Naive thymus-derived CD4-positive, alpha-beta T cell (primary cell): Measurements from ENCODE around the gene ERCC6. TPM values are rescaled to one million over a fixed set of nuclear protein-coding genes. Genes with fewer than 3 reads are reported as not detected.

Experiments used
- ATAC-seq: fragments of 150-1000 bp; cut with Tn5 transposase; 2 replicates; pipeline ENCODE4 v1.10.0; 2021; ENCODE audit warnings: mild to moderate bottlenecking, moderate library complexity
- CTCF ChIA-PET: fragments of 350-600 bp; sonication (Branson Sonifier 250); formaldehyde crosslinking; loops from one replicate; lab custom pipeline; 2021; ENCODE audit warnings: antibody characterized with exemption; lab: Charles Lee
- POLR2A ChIA-PET: fragments of 350-600 bp; sonication (Branson Sonifier 250); formaldehyde crosslinking; loops from one replicate; lab custom pipeline; 2021; ENCODE audit warnings: antibody characterized with exemption, inconsistent platforms; lab: Charles Lee
- DNase-seq, 9 donors: peaks; one replicate each; pipeline versions ENCODE4 v3.0.0 to v3.0.0-alpha.2; 2020 to 2022; ENCODE audit warnings: mixed read lengths in 1 of 9
- H3K27ac ChIP-seq: one replicate; pipeline ENCODE4 v1.7.0; 2013; ENCODE audit warnings: mild to moderate bottlenecking, low read depth, low read length, moderate library complexity
- H3K27me3 ChIP-seq, 2 donors: one replicate each; pipeline ENCODE4 v1.7.0; 2013; ENCODE audit warnings: low read length in 2 of 2, mild to moderate bottlenecking in 2 of 2, moderate library complexity in 2 of 2; ENCODE audit not compliant: control insufficient read depth in 2 of 2, insufficient read depth in 2 of 2
- H3K36me3 ChIP-seq, 3 experiments: 1 replicate in 2 of 3; 2 replicates in 1 of 3; pipeline ENCODE4 v1.7.0; 2013; ENCODE audit warnings: low read length in 3 of 3, mild to moderate bottlenecking in 3 of 3, moderate library complexity in 1 of 3; ENCODE audit not compliant: insufficient read depth in 3 of 3, control insufficient read depth in 2 of 3
- H3K4me1 ChIP-seq, 2 donors: one replicate each; pipeline ENCODE4 v1.7.0; 2013; ENCODE audit warnings: low read length in 2 of 2, mild to moderate bottlenecking in 2 of 2, moderate library complexity in 1 of 2; ENCODE audit not compliant: control insufficient read depth in 2 of 2, insufficient read depth in 2 of 2
- H3K4me3 ChIP-seq: 2 replicates; pipeline ENCODE4 v1.7.0; 2013; ENCODE audit warnings: mild to moderate bottlenecking, low read length
- H3K9me3 ChIP-seq, 3 experiments: 1 replicate in 2 of 3; 2 replicates in 1 of 3; pipeline ENCODE4 v1.7.0; 2013; ENCODE audit warnings: low read length in 3 of 3; ENCODE audit not compliant: control insufficient read depth in 2 of 3
- H3K27ac Mint-ChIP-seq, 9 donors: one replicate each; pipeline ENCODE4 v1.8.0; 2020 to 2022; ENCODE audit warnings: mixed read lengths in 9 of 9, mild to moderate bottlenecking in 8 of 9, moderate library complexity in 5 of 9, inconsistent platforms in 2 of 9
- H3K27me3 Mint-ChIP-seq, 5 donors: one replicate each; pipeline ENCODE4 v1.8.0; 2021 to 2022; ENCODE audit warnings: mixed read lengths in 5 of 5, mild to moderate bottlenecking in 1 of 5
- H3K36me3 Mint-ChIP-seq, 5 donors: one replicate each; pipeline ENCODE4 v1.8.0; 2020 to 2022; ENCODE audit warnings: mixed read lengths in 5 of 5, mild to moderate bottlenecking in 3 of 5, inconsistent platforms in 1 of 5
- H3K4me1 Mint-ChIP-seq, 7 donors: one replicate each; pipeline ENCODE4 v1.8.0; 2020 to 2022; ENCODE audit warnings: mixed read lengths in 7 of 7, mild to moderate bottlenecking in 3 of 7, inconsistent platforms in 1 of 7
- H3K4me3 Mint-ChIP-seq, 10 donors: one replicate each; pipeline ENCODE4 v1.8.0; 2020 to 2022; ENCODE audit warnings: mild to moderate bottlenecking in 10 of 10, mixed read lengths in 10 of 10, moderate library complexity in 6 of 10, inconsistent platforms in 2 of 10
- H3K9me3 Mint-ChIP-seq, 11 donors: one replicate each; pipeline ENCODE4 v1.8.0; 2020 to 2022; ENCODE audit warnings: mixed read lengths in 11 of 11, mild to moderate bottlenecking in 4 of 11, inconsistent platforms in 1 of 11, moderate library complexity in 1 of 11
- intact Hi-C, 2 donors: fragments of 100-400 bp; cut with micrococcal nuclease; formaldehyde crosslinking; loops; one replicate each; pipeline ENCODE4 v1.15.1; 2023
- polyA plus RNA-seq, 2 donors: library from polyadenylated mRNA; unstranded; fragments of 300-500 nt; fragmentation: Illumina TruSeq; gene quantifications; one replicate each; pipeline ENCODE4 v1.2.3, GENCODE V29; 2021
- total RNA-seq, 6 experiments: library from RNA in 5 of 6; stranded (reverse) in 5 of 6; gene quantifications; 1 replicate in 5 of 6; 2 replicates in 1 of 6; pipeline ENCODE4 v1.2.3 and lab custom pipeline; 2021 to 2026

ERCC6 gene
- total and polyA plus RNA-seq, 7 experiments from 2014 or later: 11.0 to 50.7 (median 31.4) TPM

DNA sequence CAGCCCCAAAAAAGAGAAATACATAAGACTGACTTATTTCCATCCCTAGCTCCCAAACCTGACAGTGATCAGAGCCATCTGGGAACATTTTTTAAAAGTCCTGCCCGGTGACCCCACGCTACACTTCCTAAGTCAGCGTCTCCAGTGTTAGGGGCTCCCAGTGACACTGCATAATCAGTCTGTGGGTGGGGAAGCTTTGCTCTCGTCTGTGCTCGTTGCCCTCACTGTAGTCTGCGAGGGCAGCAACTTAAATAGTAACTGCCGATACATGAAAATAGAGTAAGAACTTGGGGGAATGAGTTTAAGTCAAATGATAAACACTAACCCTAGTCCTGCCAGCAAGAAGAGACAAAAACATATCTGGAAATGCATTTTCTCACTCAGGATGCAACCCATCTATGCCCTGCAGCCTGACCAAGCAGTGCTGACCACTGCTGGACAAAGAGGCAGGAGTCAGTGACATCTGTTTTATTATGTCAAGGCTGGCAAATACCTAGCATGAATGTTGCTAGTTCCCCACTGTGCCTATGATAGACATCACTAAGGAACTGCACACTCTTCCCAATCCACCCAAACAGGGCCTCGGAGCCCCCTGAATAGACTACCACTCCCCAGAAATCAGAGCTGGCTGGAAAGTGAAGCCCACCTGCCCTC, 18.7 kb downstream of the ERCC6 start:
- H3K4me3 ChIP-seq: no peak overlapping the region
- peaks cover 0 to 27% (median 6%) of the 10 kb centered on the region in 7 donors for H3K4me1 Mint-ChIP-seq
- no peak overlapping the region for H3K4me3 Mint-ChIP-seq
- DNase-seq (no peak), ATAC-seq (no peak)
- ChIA-PET CTCF (interaction anchor here (0.6 to 3.9 kb wide), 4 partner anchors 10 to 862 kb away, joined by 3 to 27 read pairs (median 6); no protein-coding TSS in a partner anchor), POLR2A (no interaction called here)
- H3K27me3 ChIP-seq: no peaks in the 10 kb centered on the region
- peaks cover 0 to 66% (median 0%) of the 10 kb centered on the region in 3 experiments for H3K36me3 ChIP-seq
- no peak overlapping the region for H3K27ac ChIP-seq
- H3K9me3 ChIP-seq: no peaks in the 10 kb centered on the region
- no peaks in the 10 kb centered on the region for H3K9me3 Mint-ChIP-seq
- no peaks in the 10 kb centered on the region for H3K4me1 ChIP-seq
- peak overlapping the region in 1 of 9 donors; percentile 5 for H3K27ac Mint-ChIP-seq
- intact Hi-C loops: no loop called here
- no peaks in the 10 kb centered on the region for H3K27me3 Mint-ChIP-seq
- H3K36me3 Mint-ChIP-seq: peaks cover 13 to 64% (median 33%) of the 10 kb centered on the region in 5 donors

DNA sequence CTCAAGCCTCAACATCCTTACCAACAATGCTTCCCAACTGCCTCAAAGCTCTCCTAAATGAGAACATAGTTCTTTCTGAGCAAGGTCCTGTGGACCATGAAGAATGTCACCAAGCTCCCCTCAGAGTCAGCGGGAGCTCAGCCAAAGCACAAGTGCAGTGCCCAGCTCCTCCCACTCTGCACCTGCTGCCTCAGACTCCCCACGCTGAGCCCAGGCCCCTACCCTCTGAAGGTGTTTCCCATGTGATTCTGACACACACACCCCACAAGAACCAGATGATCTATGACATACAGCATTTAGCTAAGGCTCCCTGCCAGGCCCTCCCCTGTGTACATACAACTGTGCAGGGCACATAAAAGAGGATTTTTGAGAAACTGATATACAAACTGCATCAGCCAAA, 19.2 kb downstream of the ERCC6 start:
- Histone ChIP-seq H3K36me3 (peaks cover 0 to 61% (median 0%) of the 10 kb centered on the region in 3 experiments), H3K9me3 (no peaks in the 10 kb centered on the region), H3K4me3 (no peak overlapping the region), H3K27ac (no peak overlapping the region), H3K4me1 (no peaks in the 10 kb centered on the region), H3K27me3 (no peaks in the 10 kb centered on the region)
- ATAC-seq: no peak
- intact Hi-C loops: loop anchor here (1.0 to 10.0 kb wide), 4 partner anchors 10 to 861 kb away; no protein-coding TSS in a partner anchor
- DNase-seq: no peak
- CTCF ChIA-PET: interaction anchor here (0.6 to 3.9 kb wide), 6 partner anchors 9 to 862 kb away, joined by 3 to 27 read pairs (median 4); no protein-coding TSS in a partner anchor
- Mint-ChIP-seq H3K4me3 (no peak overlapping the region), H3K4me1 (peaks cover 0 to 27% (median 6%) of the 10 kb centered on the region in 7 donors), H3K9me3 (no peaks in the 10 kb centered on the region), H3K36me3 (peaks cover 14 to 63% (median 31%) of the 10 kb centered on the region in 5 donors), H3K27ac (peak overlapping the region in 1 of 9 donors; percentile 5), H3K27me3 (no peaks in the 10 kb centered on the region)
- POLR2A ChIA-PET: no interaction called here

DNA sequence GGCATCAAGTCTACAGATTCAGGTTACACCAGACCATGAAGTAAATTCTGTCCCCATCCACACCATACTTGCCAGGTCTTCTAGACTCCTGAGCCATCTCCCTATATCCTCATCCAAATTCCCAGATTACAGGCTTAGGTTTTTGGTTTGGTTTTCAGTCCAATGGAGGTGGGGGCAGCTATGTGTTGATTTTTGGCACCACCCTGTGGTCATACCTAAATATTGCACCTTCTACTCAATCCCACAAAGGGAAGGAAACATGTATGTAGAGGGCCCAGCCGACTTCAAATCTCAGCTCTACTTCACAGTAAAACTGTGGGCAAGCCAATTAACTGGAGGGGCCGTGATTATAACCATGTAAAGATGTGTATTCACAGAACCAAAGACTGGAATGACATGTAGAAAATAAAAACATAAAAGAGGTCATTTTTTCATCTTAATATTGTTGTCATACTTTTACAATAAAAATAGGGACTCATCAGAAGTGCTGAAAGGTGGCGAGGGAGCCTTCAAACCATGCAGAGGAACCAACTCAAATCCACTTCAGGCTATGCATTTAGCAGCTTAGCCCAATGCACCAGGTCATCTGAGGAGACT, 19.8 kb downstream of the ERCC6 start:
- Mint-ChIP-seq H3K9me3 (no peaks in the 10 kb centered on the region), H3K36me3 (peaks cover 9 to 62% (median 27%) of the 10 kb centered on the region in 5 donors), H3K27ac (no peak overlapping the region), H3K27me3 (no peaks in the 10 kb centered on the region), H3K4me3 (no peak overlapping the region), H3K4me1 (peaks cover 0 to 22% (median 4%) of the 10 kb centered on the region in 7 donors)
- DNase-seq (peak in 5 of 9 donors; percentile 25 to 45 (median 43)), ATAC-seq (peak; percentile 80)
- Histone ChIP-seq H3K36me3 (peaks cover 0 to 54% (median 0%) of the 10 kb centered on the region in 3 experiments), H3K27me3 (no peaks in the 10 kb centered on the region), H3K4me1 (no peaks in the 10 kb centered on the region), H3K9me3 (no peaks in the 10 kb centered on the region), H3K27ac (no peak overlapping the region), H3K4me3 (no peak overlapping the region)
- CTCF ChIA-PET: interaction anchor here (0.9 to 3.9 kb wide), 6 partner anchors 8 to 112 kb away, joined by 3 to 27 read pairs (median 4); no protein-coding TSS in a partner anchor
- POLR2A ChIA-PET: no interaction called here
- intact Hi-C loops: loop anchor here (1.0 to 10.0 kb wide), 4 partner anchors 10 to 861 kb away; no protein-coding TSS in a partner anchor

DNA sequence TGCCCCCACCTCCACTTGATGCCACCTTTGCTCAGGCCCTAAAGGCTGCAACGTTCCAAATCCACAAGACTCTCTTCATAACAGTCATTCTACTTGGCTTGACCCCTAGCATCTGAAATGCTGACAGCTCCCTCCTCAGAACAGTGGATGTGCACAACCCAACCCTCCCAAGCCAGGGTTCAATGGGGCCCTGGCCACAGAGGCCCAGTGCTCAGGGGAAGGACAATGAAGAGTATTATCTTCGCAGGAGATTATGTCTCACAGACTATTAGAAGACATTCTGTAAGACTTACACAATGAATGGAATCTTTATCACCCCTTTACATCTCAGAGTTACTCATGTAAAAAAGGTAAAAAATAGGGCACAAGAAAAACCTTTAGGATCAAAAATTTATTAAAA, 20.4 kb downstream of the ERCC6 start:
- Histone ChIP-seq H3K4me3 (no peak overlapping the region), H3K27me3 (no peaks in the 10 kb centered on the region), H3K36me3 (peaks cover 0 to 49% (median 0%) of the 10 kb centered on the region in 3 experiments), H3K4me1 (no peaks in the 10 kb centered on the region), H3K9me3 (no peaks in the 10 kb centered on the region), H3K27ac (no peak overlapping the region)
- peaks cover 7 to 59% (median 24%) of the 10 kb centered on the region in 5 donors for H3K36me3 Mint-ChIP-seq
- H3K27me3 Mint-ChIP-seq: no peaks in the 10 kb centered on the region
- intact Hi-C loops: loop anchor here in 1 of 2 donors (10.0 kb wide), 1 partner anchor 354 kb away; no protein-coding TSS in a partner anchor
- H3K4me3 Mint-ChIP-seq: no peak overlapping the region
- CTCF ChIA-PET: interaction anchor here (0.9 to 3.9 kb wide), 5 partner anchors 8 to 111 kb away, joined by 3 to 27 read pairs (median 4); no protein-coding TSS in a partner anchor
- no peaks in the 10 kb centered on the region for H3K9me3 Mint-ChIP-seq
- POLR2A ChIA-PET: no interaction called here
- H3K4me1 Mint-ChIP-seq: peaks cover 0 to 18% (median 0%) of the 10 kb centered on the region in 7 donors
- no peak overlapping the region for H3K27ac Mint-ChIP-seq
- no peak for DNase-seq
- ATAC-seq: no peak

DNA sequence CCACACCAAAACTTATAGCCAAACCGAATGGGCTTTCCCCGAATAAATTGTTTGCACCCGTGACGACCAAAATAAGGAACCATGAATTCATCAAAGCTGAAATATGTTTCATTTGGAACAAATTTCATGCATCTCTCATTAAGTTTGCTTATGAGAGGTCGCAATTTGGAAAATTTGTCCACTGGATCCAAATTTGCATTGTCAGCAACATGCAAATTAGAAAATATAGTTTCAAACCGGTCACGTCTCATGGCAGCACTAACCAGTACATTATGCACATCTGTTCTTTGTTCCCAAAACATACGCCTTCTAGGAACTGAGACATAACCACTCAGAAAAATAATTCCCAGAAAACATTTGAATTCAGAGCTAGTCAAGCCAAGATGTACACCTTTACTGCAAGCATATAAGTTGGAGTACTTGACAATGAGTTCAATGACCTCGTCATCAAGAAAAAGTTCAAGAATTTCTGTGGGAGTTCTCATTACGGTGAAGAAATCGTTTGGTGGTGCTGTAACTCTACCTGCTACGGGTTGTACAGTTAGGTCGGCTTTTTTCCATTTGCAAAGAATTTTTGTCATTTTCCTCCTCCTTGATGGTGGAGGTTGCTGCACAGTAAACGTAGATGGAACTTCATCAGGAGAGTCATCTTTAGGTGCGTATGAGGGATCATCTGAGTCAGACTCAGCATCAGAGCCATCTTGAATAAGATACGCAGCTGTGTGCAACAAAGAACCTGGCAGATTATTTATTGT, 22.5 kb downstream of the ERCC6 start:
- CTCF ChIA-PET: interaction anchor here (2.0 kb wide), 1 partner anchor 109 kb away, joined by 9 read pairs; no protein-coding TSS in a partner anchor
- Mint-ChIP-seq H3K27ac (no peak overlapping the region), H3K9me3 (no peaks in the 10 kb centered on the region), H3K4me3 (no peak overlapping the region), H3K4me1 (peaks cover 0 to 14% (median 1%) of the 10 kb centered on the region in 7 donors), H3K36me3 (peaks cover 7 to 54% (median 24%) of the 10 kb centered on the region in 5 donors), H3K27me3 (peaks cover 0 to 6% (median 0%) of the 10 kb centered on the region in 5 donors)
- POLR2A ChIA-PET: no interaction called here
- no peak for ATAC-seq
- H3K9me3 ChIP-seq: no peaks in the 10 kb centered on the region
- H3K36me3 ChIP-seq: peaks cover 0 to 35% (median 0%) of the 10 kb centered on the region in 3 experiments
- H3K27me3 ChIP-seq: peaks cover 0 to 5% of the 10 kb centered on the region in 2 donors
- H3K4me3 ChIP-seq: no peak overlapping the region
- intact Hi-C loops: loop anchor here in 1 of 2 donors (10.0 kb wide), 1 partner anchor 352 kb away; no protein-coding TSS in a partner anchor
- no peaks in the 10 kb centered on the region for H3K4me1 ChIP-seq
- no peak overlapping the region for H3K27ac ChIP-seq
- no peak for DNase-seq
